KMS-11 (cell line): ENCODE results near the gene VSIG10L.

Experiments
- H2AFZ ChIP-seq: fragments of 200-600 bp; sonication (generic); 2 replicates; pipeline ENCODE4 v1.6.1; 2016; ENCODE audit warnings: antibody characterized with exemption, mixed run types, low read depth
- H3K27ac ChIP-seq: fragments of 200-600 bp; sonication (generic); 2 replicates; pipeline ENCODE4 v1.6.1; 2016; ENCODE audit warnings: mild to moderate bottlenecking, mixed run types
- H3K27me3 ChIP-seq: fragments of 200-600 bp; sonication (generic); 2 replicates; pipeline ENCODE4 v1.6.1; 2017; ENCODE audit warnings: mild to moderate bottlenecking, low read depth, mixed run types, moderate library complexity; ENCODE audit not compliant: insufficient read depth
- H3K36me3 ChIP-seq: fragments of 200-600 bp; sonication (generic); 2 replicates; pipeline ENCODE4 v1.6.1; 2017; ENCODE audit warnings: mild to moderate bottlenecking, mixed run types; ENCODE audit not compliant: insufficient read depth
- H3K4me1 ChIP-seq: fragments of 200-600 bp; sonication (generic); 2 replicates; pipeline ENCODE4 v1.6.1; 2016; ENCODE audit warnings: mild to moderate bottlenecking, low read depth, mixed run types; ENCODE audit not compliant: poor library complexity, severe bottlenecking
- H3K4me2 ChIP-seq: fragments of 200-600 bp; sonication (generic); 2 replicates; pipeline ENCODE4 v1.7.0; 2016; ENCODE audit warnings: mild to moderate bottlenecking, mixed run types
- H3K4me3 ChIP-seq: fragments of 200-600 bp; sonication (generic); IDR thresholded peaks from 2 replicates; pipeline ENCODE4 v1.6.1; 2017; ENCODE audit warnings: low read depth, low read length, mixed read lengths; ENCODE audit not compliant: insufficient read depth
- H3K79me2 ChIP-seq: fragments of 200-600 bp; sonication (generic); 2 replicates; pipeline ENCODE4 v1.6.1; 2016; ENCODE audit warnings: low read depth, mixed run types; ENCODE audit not compliant: insufficient read depth
- H3K9ac ChIP-seq: fragments of 200-600 bp; sonication (generic); 2 replicates; pipeline ENCODE4 v1.6.1; 2016; ENCODE audit warnings: mild to moderate bottlenecking, mixed run types
- H4K20me1 ChIP-seq: fragments of 200-600 bp; sonication (generic); 2 replicates; pipeline ENCODE4 v1.6.1; 2016; ENCODE audit warnings: mild to moderate bottlenecking, mixed run types; ENCODE audit not compliant: insufficient read depth
- TF ChIP-seq, protein P1 (sequence below): fragments of 200-600 bp; sonication (generic); conservative IDR thresholded peaks from 2 replicates; pipeline ENCODE4 v1.6.1; 2017; ENCODE audit warnings: low read depth, mild to moderate bottlenecking, antibody characterized with exemption, low read length, moderate library complexity, mixed read lengths

Gene VSIG10L

DNA sequence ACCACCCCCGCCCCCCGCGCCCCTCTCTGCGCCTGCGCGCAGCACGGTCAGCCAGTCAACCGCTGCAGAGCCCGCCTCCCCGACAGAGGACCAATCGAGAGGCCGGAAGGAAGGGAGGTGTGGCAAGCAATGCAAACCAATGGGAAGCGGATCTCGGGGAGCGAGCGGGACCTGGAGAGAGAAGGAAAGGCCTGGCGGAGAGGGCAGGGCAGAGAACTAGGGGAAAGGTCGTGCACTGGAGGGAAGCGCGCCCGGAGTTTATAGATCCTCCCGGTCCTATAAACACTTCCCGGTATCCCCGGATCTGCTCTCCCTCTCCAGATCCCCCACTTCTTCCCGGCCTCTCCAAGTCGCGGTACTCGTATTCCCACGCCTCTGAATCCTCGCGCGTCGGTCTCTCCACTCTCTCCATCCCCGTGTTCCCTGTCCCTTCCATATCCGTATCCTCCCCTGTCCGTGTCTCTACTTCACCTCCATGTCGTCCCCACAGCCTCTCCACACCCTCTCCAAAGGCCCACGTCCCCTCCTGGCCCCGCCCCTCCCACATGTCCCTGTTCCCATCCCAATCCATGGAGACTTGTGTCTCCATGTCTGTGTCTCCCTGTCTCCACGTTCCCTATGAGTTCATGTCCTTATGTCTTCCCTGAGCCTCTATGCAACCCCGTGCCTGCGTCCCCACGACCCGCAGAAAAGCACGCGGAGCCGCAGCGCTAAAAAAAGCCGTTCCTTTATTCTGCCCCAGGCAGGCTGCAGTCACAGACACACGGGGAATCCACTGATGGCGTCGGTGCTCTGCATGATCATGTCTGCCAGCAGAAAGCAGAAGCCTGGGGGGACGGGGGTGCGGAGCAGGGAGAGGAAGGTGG lies 24.7 kb upstream of the VSIG10L start:
- TF ChIP-seq, protein P1, sequence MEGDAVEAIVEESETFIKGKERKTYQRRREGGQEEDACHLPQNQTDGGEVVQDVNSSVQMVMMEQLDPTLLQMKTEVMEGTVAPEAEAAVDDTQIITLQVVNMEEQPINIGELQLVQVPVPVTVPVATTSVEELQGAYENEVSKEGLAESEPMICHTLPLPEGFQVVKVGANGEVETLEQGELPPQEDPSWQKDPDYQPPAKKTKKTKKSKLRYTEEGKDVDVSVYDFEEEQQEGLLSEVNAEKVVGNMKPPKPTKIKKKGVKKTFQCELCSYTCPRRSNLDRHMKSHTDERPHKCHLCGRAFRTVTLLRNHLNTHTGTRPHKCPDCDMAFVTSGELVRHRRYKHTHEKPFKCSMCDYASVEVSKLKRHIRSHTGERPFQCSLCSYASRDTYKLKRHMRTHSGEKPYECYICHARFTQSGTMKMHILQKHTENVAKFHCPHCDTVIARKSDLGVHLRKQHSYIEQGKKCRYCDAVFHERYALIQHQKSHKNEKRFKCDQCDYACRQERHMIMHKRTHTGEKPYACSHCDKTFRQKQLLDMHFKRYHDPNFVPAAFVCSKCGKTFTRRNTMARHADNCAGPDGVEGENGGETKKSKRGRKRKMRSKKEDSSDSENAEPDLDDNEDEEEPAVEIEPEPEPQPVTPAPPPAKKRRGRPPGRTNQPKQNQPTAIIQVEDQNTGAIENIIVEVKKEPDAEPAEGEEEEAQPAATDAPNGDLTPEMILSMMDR: no peak

DNA sequence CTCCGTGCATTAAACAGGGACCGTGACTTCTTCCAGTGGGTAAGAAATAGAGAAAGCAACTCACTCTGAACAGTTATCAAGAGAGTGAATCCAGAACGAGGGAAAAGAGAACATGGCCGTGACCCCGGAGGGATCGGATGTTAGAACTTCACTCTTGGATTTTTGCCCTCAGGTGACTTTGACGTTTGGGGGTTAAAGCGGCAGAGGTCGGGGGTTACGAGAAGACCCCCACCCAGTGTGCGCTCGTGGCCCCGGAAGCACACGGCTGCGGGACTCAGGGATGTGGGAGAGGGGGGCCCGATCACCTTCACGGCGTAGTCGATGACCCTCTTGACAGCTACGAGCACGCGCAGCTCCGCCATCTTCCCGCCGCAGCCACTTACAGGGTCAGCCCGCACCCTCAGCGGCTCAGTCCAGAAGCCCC lies 24.0 kb upstream of the VSIG10L start, which contains the start of gene ETFB:
TSS of gene ETFB (minus strand) at position 424 of the 424 bp plus-strand sequence. CDS start at position 362, 62 bp downstream.
- TF ChIP-seq, protein P1: no peak
- H3K79me2 ChIP-seq: no peaks in the 10 kb centered on the region
- no peaks in the 10 kb centered on the region for H3K4me1 ChIP-seq
- H3K27ac ChIP-seq: no peak within 1 kb of the TSS
- no peak within 1 kb of the TSS for H2AFZ ChIP-seq
- no peaks in the 10 kb centered on the region for H3K36me3 ChIP-seq
- H4K20me1 ChIP-seq: no peaks in the 10 kb centered on the region
- H3K27me3 ChIP-seq: no peaks in the 10 kb centered on the region
- H3K4me3 ChIP-seq: no peak within 1 kb of the TSS
- no peak within 1 kb of the TSS for H3K4me2 ChIP-seq
- no peak within 1 kb of the TSS for H3K9ac ChIP-seq

More for the DNA sequence above, 24.7 kb upstream of the VSIG10L start:
- Histone ChIP-seq H2AFZ (no peak overlapping the region), H3K79me2 (no peaks in the 10 kb centered on the region), H3K4me1 (no peaks in the 10 kb centered on the region), H3K27me3 (no peaks in the 10 kb centered on the region), H3K27ac (no peak overlapping the region), H3K9ac (no peak overlapping the region), H4K20me1 (no peaks in the 10 kb centered on the region), H3K4me2 (no peak overlapping the region), H3K36me3 (no peaks in the 10 kb centered on the region), H3K4me3 (no peak overlapping the region)

DNA sequence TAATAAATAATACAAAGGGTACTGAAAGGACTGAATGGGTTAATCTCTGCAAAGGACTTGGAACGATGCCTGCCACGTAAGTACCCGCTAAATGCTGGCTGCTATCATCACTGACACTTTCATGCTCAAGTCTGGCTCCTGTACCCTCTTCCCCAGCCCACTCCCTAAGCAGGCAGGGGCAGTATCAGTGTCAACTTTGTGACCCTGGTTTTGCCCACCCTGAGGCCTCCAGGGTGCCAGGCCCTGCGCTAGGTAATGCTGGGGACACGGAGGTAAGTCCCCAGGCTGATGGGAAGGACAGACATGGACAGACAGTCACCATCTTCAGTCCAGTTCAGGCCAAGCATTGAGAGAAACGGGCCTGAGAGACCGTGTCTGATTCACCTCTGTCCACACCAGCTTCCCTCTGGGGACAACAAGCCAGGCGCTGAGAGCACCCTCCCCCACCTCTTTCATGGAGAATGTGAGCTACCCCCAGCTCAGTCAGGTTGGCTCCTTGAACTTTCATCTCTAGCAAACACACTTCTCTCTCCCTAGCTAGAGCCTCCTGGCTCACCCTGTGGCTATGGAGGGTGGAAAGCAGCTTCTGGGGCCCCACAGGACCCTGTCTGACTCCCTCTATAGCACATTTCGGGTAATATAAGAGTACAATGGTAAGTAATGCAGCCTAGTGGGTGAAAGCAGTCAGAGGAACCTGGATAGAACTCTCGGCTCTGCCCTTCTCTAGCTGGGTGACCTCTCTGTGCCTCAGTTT lies 23.4 kb upstream of the VSIG10L start:
- TF ChIP-seq, protein P1: no peak
- H4K20me1 ChIP-seq: no peaks in the 10 kb centered on the region
- no peak overlapping the region for H3K27ac ChIP-seq
- H3K9ac ChIP-seq: no peak overlapping the region
- H3K36me3 ChIP-seq: no peaks in the 10 kb centered on the region
- no peak overlapping the region for H3K4me3 ChIP-seq
- H2AFZ ChIP-seq: no peak overlapping the region
- H3K4me1 ChIP-seq: no peaks in the 10 kb centered on the region
- H3K79me2 ChIP-seq: no peaks in the 10 kb centered on the region
- no peaks in the 10 kb centered on the region for H3K27me3 ChIP-seq
- H3K4me2 ChIP-seq: no peak overlapping the region

DNA sequence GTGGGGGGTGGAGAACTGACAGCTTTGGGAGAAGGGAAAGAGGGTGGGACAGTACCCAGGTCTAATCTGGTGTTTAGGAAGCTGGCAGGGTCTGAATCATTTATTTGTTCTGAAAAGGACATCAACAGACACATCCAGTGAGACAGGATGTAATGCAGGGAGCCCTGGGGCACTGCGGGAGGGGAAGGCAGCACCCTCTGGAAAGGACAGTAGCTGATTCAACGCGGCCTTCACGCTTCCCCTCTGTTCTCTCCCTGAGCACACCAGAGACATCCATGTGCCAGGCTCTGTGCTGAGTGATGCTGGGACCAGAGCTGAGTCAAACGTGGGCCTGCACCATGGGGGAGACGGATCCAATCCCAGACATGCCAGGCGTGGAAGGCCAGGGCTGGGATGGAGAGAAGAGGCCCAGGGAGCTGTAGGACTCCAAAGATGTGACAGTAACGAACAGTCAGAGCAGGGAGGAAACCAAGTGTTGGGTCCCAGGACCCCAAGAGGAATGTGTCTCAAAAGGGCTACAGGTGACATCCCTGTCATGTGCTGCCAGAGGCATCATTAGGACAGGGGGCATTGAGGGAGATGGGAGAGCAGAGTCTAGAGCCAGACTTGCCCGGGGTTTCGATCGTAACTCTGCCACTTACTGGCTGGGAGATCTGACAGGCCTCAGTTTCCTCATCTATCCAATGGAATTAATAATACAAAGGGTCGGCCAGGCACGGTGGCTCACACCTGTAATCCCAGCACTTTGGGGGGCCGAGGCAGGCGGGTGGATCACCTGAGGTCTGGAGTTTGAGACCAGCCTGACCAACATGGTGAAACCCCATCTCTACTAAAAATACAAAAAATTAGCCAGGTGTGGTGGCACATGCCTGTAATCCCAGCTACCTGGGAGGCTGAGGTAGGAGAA lies 22.5 kb upstream of the VSIG10L start:
- H3K27ac ChIP-seq: no peak overlapping the region
- no peaks in the 10 kb centered on the region for H4K20me1 ChIP-seq
- H3K4me1 ChIP-seq: no peaks in the 10 kb centered on the region
- H3K36me3 ChIP-seq: no peaks in the 10 kb centered on the region
- no peak overlapping the region for H3K4me3 ChIP-seq
- TF ChIP-seq, protein P1: no peak
- no peaks in the 10 kb centered on the region for H3K79me2 ChIP-seq
- no peaks in the 10 kb centered on the region for H3K27me3 ChIP-seq
- H3K9ac ChIP-seq: no peak overlapping the region
- H2AFZ ChIP-seq: no peak overlapping the region
- H3K4me2 ChIP-seq: no peak overlapping the region
